Endothelial cell (in vitro differentiated cells): Measurements from ENCODE around the gene PPP1R9A. TPM values are rescaled to one million over a fixed set of nuclear protein-coding genes. Genes with fewer than 3 reads are reported as not detected.

Source experiments
- DNase-seq: peaks from one replicate; pipeline ENCODE4 v3.0.0; 2021; ENCODE audit warnings: low spot score
- H3K27ac Mint-ChIP-seq: one replicate; pipeline ENCODE4 v1.8.0; 2021; ENCODE audit warnings: mixed read lengths, inconsistent platforms; ENCODE audit not compliant: unreplicated experiment
- H3K27me3 Mint-ChIP-seq: one replicate; pipeline ENCODE4 v1.8.0; 2021; ENCODE audit warnings: mild to moderate bottlenecking, moderate library complexity, mixed read lengths, inconsistent platforms; ENCODE audit not compliant: unreplicated experiment
- H3K36me3 Mint-ChIP-seq: one replicate; pipeline ENCODE4 v1.8.0; 2021; ENCODE audit warnings: mild to moderate bottlenecking, low read depth, mixed read lengths, inconsistent platforms; ENCODE audit not compliant: unreplicated experiment
- H3K4me1 Mint-ChIP-seq: one replicate; pipeline ENCODE4 v1.8.0; 2021; ENCODE audit warnings: mild to moderate bottlenecking, mixed read lengths, inconsistent platforms; ENCODE audit not compliant: unreplicated experiment
- H3K4me3 Mint-ChIP-seq: one replicate; pipeline ENCODE4 v1.8.0; 2021; ENCODE audit warnings: mild to moderate bottlenecking, mixed read lengths, inconsistent platforms; ENCODE audit not compliant: unreplicated experiment
- H3K9me3 Mint-ChIP-seq: one replicate; pipeline ENCODE4 v1.8.0; 2021; ENCODE audit warnings: mixed read lengths, inconsistent platforms; ENCODE audit not compliant: unreplicated experiment
- total RNA-seq: library from RNA; stranded (reverse); fragmentation: NEBNext Ultra II Directional; extraction: Animal tissue kit (Norgen Biotek cat#: 25700); gene quantifications from one replicate; pipeline ENCODE4 v1.2.1, GENCODE V29; 2021; ENCODE audit not compliant: unreplicated experiment
- TF ChIP-seq, protein P1 (sequence below): fragments of 200-600 bp; sonication (generic); IDR thresholded peaks from one replicate; pipeline ENCODE4 v1.5.0; 2021; ENCODE audit warnings: antibody characterized with exemption; ENCODE audit not compliant: unreplicated experiment

The PPP1R9A gene
- total RNA-seq, 1 donor from 2014 or later, result 22.2 TPM

DNA sequence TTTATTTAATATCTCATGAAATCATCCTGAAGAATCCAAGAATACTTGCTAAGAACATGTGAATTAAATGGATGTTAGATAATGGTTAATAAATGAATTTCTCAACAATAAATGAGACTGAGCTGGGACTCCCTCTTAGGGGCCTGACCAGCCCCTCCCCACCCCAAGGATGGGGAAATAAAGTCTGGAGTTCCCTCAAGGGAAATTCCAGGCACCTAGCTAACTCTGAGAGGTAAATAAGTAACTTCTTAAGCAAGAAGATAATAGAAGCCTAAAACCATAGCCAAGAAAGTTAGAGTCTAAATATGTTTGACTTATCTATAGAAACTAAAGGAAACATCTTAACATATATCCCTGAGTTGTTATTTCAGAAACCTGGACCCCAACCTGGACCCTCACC is 32.2 kb upstream of the PPP1R9A start:
- no peak for DNase-seq
- Mint-ChIP-seq H3K36me3 (peaks cover 10% of the 10 kb centered on the region), H3K9me3 (peaks cover 12% of the 10 kb centered on the region), H3K4me1 (no peaks in the 10 kb centered on the region), H3K27me3 (peaks cover 2% of the 10 kb centered on the region), H3K27ac (no peak overlapping the region), H3K4me3 (no peak overlapping the region)
- TF ChIP-seq, protein P1, sequence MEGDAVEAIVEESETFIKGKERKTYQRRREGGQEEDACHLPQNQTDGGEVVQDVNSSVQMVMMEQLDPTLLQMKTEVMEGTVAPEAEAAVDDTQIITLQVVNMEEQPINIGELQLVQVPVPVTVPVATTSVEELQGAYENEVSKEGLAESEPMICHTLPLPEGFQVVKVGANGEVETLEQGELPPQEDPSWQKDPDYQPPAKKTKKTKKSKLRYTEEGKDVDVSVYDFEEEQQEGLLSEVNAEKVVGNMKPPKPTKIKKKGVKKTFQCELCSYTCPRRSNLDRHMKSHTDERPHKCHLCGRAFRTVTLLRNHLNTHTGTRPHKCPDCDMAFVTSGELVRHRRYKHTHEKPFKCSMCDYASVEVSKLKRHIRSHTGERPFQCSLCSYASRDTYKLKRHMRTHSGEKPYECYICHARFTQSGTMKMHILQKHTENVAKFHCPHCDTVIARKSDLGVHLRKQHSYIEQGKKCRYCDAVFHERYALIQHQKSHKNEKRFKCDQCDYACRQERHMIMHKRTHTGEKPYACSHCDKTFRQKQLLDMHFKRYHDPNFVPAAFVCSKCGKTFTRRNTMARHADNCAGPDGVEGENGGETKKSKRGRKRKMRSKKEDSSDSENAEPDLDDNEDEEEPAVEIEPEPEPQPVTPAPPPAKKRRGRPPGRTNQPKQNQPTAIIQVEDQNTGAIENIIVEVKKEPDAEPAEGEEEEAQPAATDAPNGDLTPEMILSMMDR, result no peak

DNA sequence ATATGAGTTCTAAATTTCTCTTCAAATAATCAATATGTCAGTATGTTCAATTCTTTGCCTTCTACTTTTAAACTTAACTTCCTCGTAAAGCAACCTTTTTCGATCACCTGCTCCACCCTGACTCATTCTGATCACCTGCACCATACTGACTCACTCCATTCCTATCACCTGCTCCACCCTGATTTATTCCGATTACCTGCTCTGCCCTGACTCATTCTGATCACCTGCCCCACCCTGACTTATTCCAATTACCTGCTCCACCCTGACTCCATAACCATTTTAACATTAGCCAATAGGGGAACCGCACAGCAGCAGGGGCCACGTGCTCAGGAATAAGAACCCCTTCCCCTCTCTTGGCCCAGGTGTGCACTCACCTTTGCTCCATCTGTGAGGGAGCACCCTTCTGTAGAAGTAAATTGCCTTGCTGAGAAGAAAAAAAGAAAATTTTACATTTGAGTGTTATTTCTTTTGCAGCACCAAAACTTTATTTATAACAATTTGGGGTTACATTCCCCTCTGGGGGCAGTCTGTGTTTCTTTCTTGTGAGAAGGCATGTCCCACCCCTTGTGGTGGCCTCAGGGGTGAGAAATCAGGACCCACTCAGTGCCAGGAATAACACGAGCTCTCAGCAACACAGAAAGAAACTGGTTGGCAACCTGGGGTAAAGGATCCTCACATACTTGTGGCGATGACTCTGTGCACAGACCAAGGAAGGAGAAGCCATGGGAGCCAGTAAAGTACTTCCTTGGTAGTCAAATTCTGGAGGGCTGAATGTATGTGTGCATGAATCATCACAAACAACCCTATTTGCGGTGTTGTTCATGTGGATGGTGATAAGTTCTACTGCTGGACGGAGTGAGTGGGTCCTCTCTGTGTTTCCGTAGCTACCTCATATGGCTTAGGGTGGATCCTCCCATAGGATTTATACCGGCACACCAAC is 29.4 kb upstream of the PPP1R9A start:
- DNase-seq, result no peak
- H3K27ac Mint-ChIP-seq, result no peak overlapping the region

DNA sequence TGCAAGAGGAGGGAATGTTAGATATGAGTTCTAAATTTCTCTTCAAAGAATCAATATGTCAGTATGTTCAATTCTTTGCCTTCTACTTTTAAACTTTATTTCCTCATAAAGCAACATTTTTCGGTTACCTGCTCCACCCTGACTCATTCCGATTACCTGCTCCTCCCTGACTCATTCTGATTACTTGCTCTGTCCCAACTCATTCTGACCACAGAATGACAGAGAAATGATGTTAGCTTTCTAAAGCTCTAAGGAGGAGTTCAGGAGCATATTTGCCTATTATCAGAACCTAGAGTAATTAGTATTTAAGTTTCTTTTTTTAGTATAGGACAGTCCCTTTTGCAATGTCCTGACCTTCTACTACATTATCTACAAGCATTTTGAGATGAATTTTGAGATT is 24.5 kb upstream of the PPP1R9A start:
- Mint-ChIP-seq H3K27ac (no peak overlapping the region), H3K36me3 (peaks cover 6% of the 10 kb centered on the region), H3K4me3 (no peak overlapping the region), H3K4me1 (no peaks in the 10 kb centered on the region), H3K27me3 (peaks cover 3% of the 10 kb centered on the region), H3K9me3 (peaks cover 12% of the 10 kb centered on the region)
- TF ChIP-seq, protein P1, result no peak
- no peak for DNase-seq

More for the DNA sequence above, 29.4 kb upstream of the PPP1R9A start:
- TF ChIP-seq, protein P1, result no peak
- H3K4me1 Mint-ChIP-seq, result no peaks in the 10 kb centered on the region
- H3K36me3 Mint-ChIP-seq, result peaks cover 10% of the 10 kb centered on the region
- H3K27me3 Mint-ChIP-seq, result peaks cover 2% of the 10 kb centered on the region
- peaks cover 12% of the 10 kb centered on the region for H3K9me3 Mint-ChIP-seq
- no peak overlapping the region for H3K4me3 Mint-ChIP-seq

DNA sequence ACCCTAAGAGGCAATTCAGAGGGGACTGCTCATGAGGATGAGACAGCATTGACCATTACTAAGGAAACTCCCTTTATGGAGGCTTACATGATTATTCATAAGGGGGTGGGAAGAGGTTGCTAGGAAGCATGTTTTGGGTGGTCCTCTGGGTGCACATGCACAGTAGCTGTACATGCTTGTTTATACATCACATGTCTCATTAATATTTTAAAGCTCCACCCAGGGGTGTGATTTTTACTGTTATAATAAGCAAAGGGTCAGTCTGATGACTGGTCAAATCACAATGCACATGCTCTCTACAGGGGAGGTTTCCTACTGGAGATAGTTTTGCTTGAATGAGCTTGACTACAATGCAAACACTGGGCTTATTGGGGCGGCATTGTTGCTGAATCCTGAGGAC is 23.8 kb upstream of the PPP1R9A start:
- DNase-seq, result no peak
- H3K9me3 Mint-ChIP-seq, result peaks cover 8% of the 10 kb centered on the region
- H3K4me1 Mint-ChIP-seq, result peaks cover 2% of the 10 kb centered on the region
- no peak overlapping the region for H3K4me3 Mint-ChIP-seq
- peaks cover 3% of the 10 kb centered on the region for H3K27me3 Mint-ChIP-seq
- no peak overlapping the region for H3K27ac Mint-ChIP-seq
- TF ChIP-seq, protein P1, result no peak
- peaks cover 1% of the 10 kb centered on the region for H3K36me3 Mint-ChIP-seq

DNA sequence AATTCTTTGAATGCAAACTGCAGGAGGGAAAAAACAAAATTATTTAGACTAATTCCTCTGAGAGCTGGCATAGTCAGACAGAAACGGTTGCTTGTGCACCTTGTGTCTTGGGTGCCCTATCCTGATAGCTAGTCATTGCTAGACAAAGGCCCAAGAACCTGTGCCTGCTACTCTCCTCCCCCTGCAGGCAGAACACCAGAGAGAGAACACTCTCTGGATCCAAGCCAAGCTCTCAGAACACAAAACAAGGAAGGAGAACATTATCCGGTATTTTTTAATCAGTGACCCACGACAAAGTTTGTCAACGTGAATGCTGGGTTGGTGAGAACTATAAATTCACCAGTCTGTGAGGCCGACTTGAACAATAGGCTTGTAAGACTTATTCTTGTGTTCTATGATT is 18.8 kb upstream of the PPP1R9A start:
- no peak overlapping the region for H3K27ac Mint-ChIP-seq
- DNase-seq, result no peak

More for the DNA sequence above, 18.8 kb upstream of the PPP1R9A start:
- TF ChIP-seq, protein P1, result no peak
- no peaks in the 10 kb centered on the region for H3K36me3 Mint-ChIP-seq
- H3K9me3 Mint-ChIP-seq, result no peaks in the 10 kb centered on the region
- H3K27me3 Mint-ChIP-seq, result peaks cover 3% of the 10 kb centered on the region
- H3K4me3 Mint-ChIP-seq, result no peak overlapping the region
- peaks cover 13% of the 10 kb centered on the region for H3K4me1 Mint-ChIP-seq
